Keratinocyte (primary cell): ENCODE results near the gene SAFB. TPM values are rescaled to one million over a fixed set of nuclear protein-coding genes. Genes with fewer than 3 reads are reported as not detected.

Experiments used
- DNase-seq: peaks from one replicate; pipeline ENCODE4 v3.0.0-alpha.2; 2011; ENCODE audit warnings: low read depth, missing footprints, low spot score
- FAIRE-seq: peaks from 2 replicates; lab custom pipeline; 2011; peaks lifted over from hg19 to GRCh38; lab: Jason Lieb, UNC
- H2AFZ ChIP-seq: 2 replicates; pipeline ENCODE4 v1.6.0; 2012; ENCODE audit warnings: low read length, control low read depth, inconsistent platforms; ENCODE audit not compliant: control insufficient read depth
- H3K27ac ChIP-seq: 2 replicates; pipeline ENCODE4 v1.5.1; 2011; ENCODE audit warnings: low read length; ENCODE audit not compliant: control insufficient read depth, insufficient read depth
- H3K27me3 ChIP-seq: 3 replicates; pipeline ENCODE4 v1.6.0; 2011; ENCODE audit warnings: low read length; ENCODE audit not compliant: control insufficient read depth, insufficient read depth; ENCODE audit errors: extremely low read depth
- H3K36me3 ChIP-seq, 2 experiments: 2 replicates in 1 of 2; 3 replicates in 1 of 2; pipeline ENCODE4 v1.5.1; 2011; ENCODE audit warnings: low read length in 2 of 2, mild to moderate bottlenecking in 1 of 2; ENCODE audit not compliant: control insufficient read depth in 2 of 2, insufficient read depth in 2 of 2; ENCODE audit errors: extremely low read depth in 1 of 2
- H3K4me1 ChIP-seq: 3 replicates; pipeline ENCODE4 v1.5.1; 2011; ENCODE audit warnings: low read length; ENCODE audit not compliant: control insufficient read depth, insufficient read depth; ENCODE audit errors: extremely low read depth
- H3K4me2 ChIP-seq: 3 replicates; pipeline ENCODE4 v1.6.0; 2011; ENCODE audit warnings: low read depth, low read length; ENCODE audit not compliant: control insufficient read depth, insufficient read depth; ENCODE audit errors: extremely low read depth
- H3K4me3 ChIP-seq, 3 experiments: fragments of 200-600 bp in 1 of 3; sonication (generic) in 1 of 3; 2 replicates in 2 of 3; 3 replicates in 1 of 3; pipeline ENCODE4 v1.5.1; 2011 to 2016; ENCODE audit warnings: low read length in 3 of 3, mild to moderate bottlenecking in 3 of 3, control low read depth in 2 of 3, inconsistent platforms in 1 of 3, low read depth in 1 of 3, mixed read lengths in 1 of 3, mixed run types in 1 of 3, moderate library complexity in 1 of 3; ENCODE audit not compliant: control insufficient read depth in 2 of 3, insufficient read depth in 2 of 3; ENCODE audit errors: extremely low read depth in 1 of 3
- H3K79me2 ChIP-seq: 2 replicates; pipeline ENCODE4 v1.6.0; 2012; ENCODE audit warnings: low read length; ENCODE audit not compliant: control insufficient read depth, insufficient read depth
- H3K9ac ChIP-seq: 3 replicates; pipeline ENCODE4 v1.6.0; 2011; ENCODE audit warnings: low read length; ENCODE audit not compliant: control insufficient read depth, insufficient read depth; ENCODE audit errors: extremely low read depth
- H3K9me1 ChIP-seq: 3 replicates; pipeline ENCODE4 v1.6.0; 2011; ENCODE audit warnings: low read length; ENCODE audit not compliant: control insufficient read depth, insufficient read depth; ENCODE audit errors: extremely low read depth
- H3K9me3 ChIP-seq: 2 replicates; pipeline ENCODE4 v1.5.1; 2012; ENCODE audit warnings: low read depth, low read length; ENCODE audit not compliant: control insufficient read depth
- H4K20me1 ChIP-seq: 3 replicates; pipeline ENCODE4 v1.6.0; 2011; ENCODE audit warnings: low read length; ENCODE audit not compliant: control insufficient read depth, insufficient read depth; ENCODE audit errors: extremely low read depth
- CTCF ChIP-seq, 3 experiments: IDR thresholded peaks in 1 of 3; conservative IDR thresholded peaks in 1 of 3; optimal IDR thresholded peaks in 1 of 3; 2 replicates in 2 of 3; 3 replicates in 1 of 3; pipeline versions ENCODE3 to v1.5.1; 2011; ENCODE audit warnings: low read length in 3 of 3, mild to moderate bottlenecking in 3 of 3, moderate library complexity in 2 of 3, control low read depth in 1 of 3, inconsistent platforms in 1 of 3; ENCODE audit not compliant: insufficient read depth in 2 of 3; ENCODE audit errors: extremely low read depth in 1 of 3
- EZH2 ChIP-seq: IDR thresholded peaks from one replicate; pipeline ENCODE4 v1.6.1; 2012; ENCODE audit warnings: inconsistent platforms, mild to moderate bottlenecking, low read length, moderate library complexity
- dilution Hi-C: fragments of 300-500 bp; cut with MboI; formaldehyde crosslinking; loops from one replicate; pipeline ENCODE4 v1.7.0; 2020; ENCODE audit warnings: low sequenced_read_pairs; ENCODE audit not compliant: extremely low pct_ligation_motif_present
- polyA plus RNA-seq, 5 experiments: library from polyadenylated mRNA; depleted of rRNA in 3 of 5; stranded (reverse) in 3 of 5; stranded (forward) in 1 of 5; unstranded in 1 of 5; fragments of >200 nt; gene quantifications; 1 replicate in 1 of 5; 2 replicates in 3 of 5; 3 replicates in 1 of 5; pipeline versions ENCODE4 v1.2.1 to v1.2.3, GENCODE V29; 2011 to 2012; ENCODE audit warnings: missing spikeins in 2 of 5, low read depth in 1 of 5, low replicate concordance in 1 of 5

Gene SAFB
- polyA plus RNA-seq, 1 donor (not counting 4 experiments of a cell fraction or from before 2014, with no cell fraction given): 34.0 TPM

- Histone ChIP-seq H3K4me1 (no peaks in the 10 kb centered on the region), H3K9ac (no peak overlapping the region), H3K36me3 (peaks cover 11 to 48% of the 10 kb centered on the region in 2 experiments), H3K4me2 (no peak overlapping the region), H4K20me1 (peaks cover 24% of the 10 kb centered on the region), H3K27ac (no peak overlapping the region), H3K9me1 (no peaks in the 10 kb centered on the region), H3K9me3 (no peaks in the 10 kb centered on the region), H2AFZ (no peak overlapping the region), H3K79me2 (peaks cover 22% of the 10 kb centered on the region), H3K4me3 (no peak overlapping the region), H3K27me3 (no peaks in the 10 kb centered on the region)
- FAIRE-seq (no peak), DNase-seq (no peak)
- TF ChIP-seq CTCF (optimal IDR thresholded peaks at IDR 0.05 in 1 of 3, IDR thresholded peaks at IDR 0.05 in 1 of 3, conservative IDR thresholded peaks at IDR 0.05 in 1 of 3; ENCODE audit: extremely low read depth in 1 of 3, insufficient read depth in 2 of 3, low read length in 3 of 3) (no peak), EZH2 (no peak)
- dilution Hi-C loops: no loop called here
Measured at GRCh38 chr19:5697890-5698634, 75.2 kb downstream of the SAFB start.

GRCh38 chr19:5698635-5699422, 75.9 kb downstream of the SAFB start:
- no peaks in the 10 kb centered on the region for H3K27me3 ChIP-seq
- H3K4me2 ChIP-seq: no peak overlapping the region
- H3K4me3 ChIP-seq: no peak overlapping the region
- peaks cover 12 to 49% of the 10 kb centered on the region in 2 experiments for H3K36me3 ChIP-seq
- H2AFZ ChIP-seq: no peak overlapping the region
- peaks cover 15% of the 10 kb centered on the region for H3K79me2 ChIP-seq
- H3K27ac ChIP-seq: no peak overlapping the region
- peaks cover 16% of the 10 kb centered on the region for H4K20me1 ChIP-seq
- FAIRE-seq: no peak
- H3K4me1 ChIP-seq: no peaks in the 10 kb centered on the region
- TF ChIP-seq CTCF (optimal IDR thresholded peaks at IDR 0.05 in 1 of 3, IDR thresholded peaks at IDR 0.05 in 1 of 3, conservative IDR thresholded peaks at IDR 0.05 in 1 of 3; ENCODE audit: extremely low read depth in 1 of 3, insufficient read depth in 2 of 3, low read length in 3 of 3) (no peak), EZH2 (no peak)
- no peak overlapping the region for H3K9ac ChIP-seq
- DNase-seq: no peak
- dilution Hi-C loops: no loop called here
- no peaks in the 10 kb centered on the region for H3K9me3 ChIP-seq
- H3K9me1 ChIP-seq: no peaks in the 10 kb centered on the region
